SW480 (cell line): ENCODE measurements around the gene UBTD1.
A peak's percentile ranks its signal among the peaks of the same experiment; 100 is the strongest.
"Not testable (repeated sequence)": the region's sequence is repeated elsewhere in the genome, so short reads cannot be mapped to it uniquely, and the experiment has no call there.

Experiments
- DNase-seq: peaks from one replicate; pipeline ENCODE4 v3.0.0-alpha.2; 2016; ENCODE audit warnings: low spot score

UBTD1 gene

DNA sequence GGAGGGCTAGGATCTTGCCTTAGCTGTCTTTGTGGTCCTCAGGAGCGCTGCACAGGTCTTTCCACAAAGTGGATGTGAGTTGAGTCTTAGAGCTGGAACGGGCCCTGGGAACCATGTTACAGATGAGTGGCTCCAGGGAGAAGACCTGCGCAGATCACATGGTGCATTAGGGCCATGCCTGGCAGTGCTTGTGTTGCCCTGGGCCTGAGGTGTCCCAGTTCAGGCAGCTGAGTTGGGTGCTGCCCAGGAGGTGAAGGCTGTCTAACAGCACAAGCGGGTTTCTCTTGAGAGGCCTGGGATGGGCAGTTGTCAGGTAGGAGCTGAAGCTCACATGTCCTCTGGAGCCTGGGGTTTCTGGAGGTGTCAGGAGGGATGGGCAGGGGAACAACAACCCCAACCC is 40.1 kb downstream of the UBTD1 start:
- no peak for DNase-seq

DNA sequence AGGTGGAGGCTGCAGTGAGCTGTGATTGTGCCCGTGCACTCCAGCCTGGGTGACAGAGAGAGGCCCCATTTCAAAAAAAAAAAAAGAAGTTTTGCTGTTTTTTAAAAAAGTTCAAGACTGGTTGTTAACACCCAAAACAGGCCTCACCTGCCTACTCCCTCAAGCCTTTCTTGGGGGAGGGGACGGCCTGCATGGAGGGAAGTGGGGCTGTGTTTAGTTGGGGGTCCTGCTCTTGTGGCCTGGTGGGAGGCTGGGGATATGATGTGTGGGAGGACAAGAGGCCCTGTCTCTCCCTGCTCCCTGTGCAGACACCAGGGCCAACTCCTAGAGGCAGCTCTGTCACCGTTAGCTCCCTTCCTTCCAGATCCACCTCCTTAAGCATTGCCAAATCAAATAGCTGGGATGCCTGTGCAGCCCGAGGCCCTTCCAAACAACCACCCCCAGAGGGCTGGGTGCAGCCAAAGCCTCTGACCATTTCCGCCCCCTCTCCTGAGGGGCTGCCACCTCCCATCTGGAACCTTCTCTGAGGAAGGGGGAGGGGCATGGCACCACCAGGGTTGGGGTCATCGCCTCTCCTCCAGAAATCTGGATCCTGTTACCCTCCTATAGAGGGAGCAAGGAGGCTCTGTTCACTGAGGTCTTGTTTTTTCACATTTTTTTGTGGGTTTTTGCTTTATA is 40.9 kb downstream of the UBTD1 start:
- DNase-seq, result no peak

DNA sequence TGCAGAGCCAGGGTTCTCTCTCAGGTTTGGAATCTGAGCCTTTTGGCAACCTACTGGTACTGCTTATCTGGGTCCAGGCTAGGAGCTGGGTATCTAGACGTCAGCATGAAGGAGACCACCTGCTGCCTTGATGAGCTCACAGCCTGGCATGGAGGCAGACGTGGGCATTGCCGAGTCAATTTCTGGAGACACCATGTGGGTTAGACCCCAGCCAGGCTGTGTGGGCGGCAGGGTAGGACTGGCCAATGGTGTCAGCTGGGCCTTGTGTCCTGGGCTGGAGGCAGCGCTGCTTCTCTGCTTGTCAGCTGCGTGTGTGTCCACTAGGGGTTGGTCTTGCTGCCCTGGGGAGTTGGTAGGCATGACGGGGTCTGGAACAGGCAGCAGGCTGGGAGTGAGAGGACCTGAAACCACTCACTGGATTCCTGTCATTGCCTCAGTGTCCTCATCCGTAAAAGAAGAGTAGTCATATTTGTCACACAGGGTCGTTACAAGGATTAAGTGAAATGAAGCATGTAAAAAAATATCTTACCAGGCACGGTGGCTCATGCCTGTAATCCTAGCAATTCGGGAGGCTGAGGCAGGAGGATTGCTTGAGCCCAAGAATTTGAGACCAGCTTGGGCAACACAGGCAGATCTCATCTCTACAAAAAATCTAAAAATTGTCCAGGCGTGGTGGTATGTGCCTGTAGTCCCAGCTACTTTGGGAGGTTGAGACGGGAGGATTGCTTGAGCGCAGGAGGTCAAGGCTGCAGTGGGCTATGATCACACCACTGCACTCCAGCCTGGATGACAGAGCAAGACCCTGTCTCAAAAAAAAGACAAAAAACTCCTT is 42.2 kb downstream of the UBTD1 start:
- DNase-seq, result no peak

DNA sequence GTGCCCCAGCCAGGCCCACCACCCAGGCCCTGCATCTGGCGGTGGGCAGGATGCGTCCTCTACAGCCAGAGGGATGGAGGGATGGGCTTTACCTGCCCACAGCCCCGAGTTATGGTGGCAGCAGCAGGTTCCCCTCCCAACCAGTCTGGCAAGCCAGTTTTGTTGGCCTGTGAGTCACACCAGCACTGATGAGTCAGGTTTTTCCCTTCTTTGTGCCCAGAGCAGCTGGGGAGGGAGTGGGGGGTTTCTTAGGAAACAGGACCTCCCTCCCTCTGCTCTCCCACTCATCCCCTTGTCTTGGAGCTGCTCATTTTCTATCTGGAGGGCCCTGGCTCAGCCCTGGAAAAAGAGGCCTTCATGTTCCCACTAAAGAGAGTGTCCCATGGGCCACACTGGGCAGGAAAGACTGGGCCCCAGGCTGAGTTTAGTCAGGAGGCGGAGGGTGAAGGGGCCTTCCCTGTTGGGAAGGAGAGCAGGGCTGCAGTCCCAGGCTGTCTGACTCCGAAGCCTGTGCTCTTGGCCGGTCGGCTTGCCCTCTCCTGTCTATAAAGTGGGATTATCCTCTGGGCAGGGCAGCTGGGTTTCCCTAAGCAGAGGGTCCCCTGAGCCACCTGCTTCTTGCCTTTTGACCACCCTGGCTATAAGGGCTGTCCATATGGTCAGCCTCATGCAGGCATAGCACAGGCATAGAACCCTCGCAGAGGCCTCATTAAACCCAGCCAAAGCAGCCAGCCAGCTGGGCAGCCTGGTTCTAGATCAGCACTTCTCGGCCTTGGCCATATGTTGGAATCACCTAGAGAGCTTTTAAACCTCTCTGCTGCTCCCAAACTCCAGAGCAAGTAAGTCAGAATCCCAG is 43.7 kb downstream of the UBTD1 start:
- DNase-seq, result peak; percentile 84

DNA sequence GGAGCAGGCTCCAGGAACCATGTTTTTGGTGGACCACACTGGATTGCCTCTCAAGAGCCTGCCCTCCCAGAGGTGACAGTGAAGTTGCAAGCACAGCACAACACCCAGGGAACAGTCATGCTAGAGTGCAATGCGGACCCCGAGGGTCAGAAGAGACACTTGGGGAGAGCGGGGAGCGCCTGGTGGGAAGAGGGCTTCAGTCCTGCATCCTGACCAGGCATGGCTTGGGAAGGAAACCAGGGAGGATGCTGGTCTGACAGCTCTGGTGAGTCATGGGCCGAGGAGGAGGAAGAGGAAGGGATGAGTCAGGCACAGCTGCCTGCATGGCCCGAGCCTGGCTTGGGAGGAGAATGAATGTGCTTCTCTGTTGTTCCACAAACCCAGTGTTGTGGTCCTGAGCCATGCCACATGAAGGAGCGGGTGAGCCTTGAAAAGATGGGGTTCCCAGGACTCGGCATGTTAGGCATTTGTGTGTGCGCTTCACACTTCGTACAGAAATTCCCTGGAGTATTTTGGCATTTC is 44.4 kb downstream of the UBTD1 start:
- peak; percentile 97 for DNase-seq

DNA sequence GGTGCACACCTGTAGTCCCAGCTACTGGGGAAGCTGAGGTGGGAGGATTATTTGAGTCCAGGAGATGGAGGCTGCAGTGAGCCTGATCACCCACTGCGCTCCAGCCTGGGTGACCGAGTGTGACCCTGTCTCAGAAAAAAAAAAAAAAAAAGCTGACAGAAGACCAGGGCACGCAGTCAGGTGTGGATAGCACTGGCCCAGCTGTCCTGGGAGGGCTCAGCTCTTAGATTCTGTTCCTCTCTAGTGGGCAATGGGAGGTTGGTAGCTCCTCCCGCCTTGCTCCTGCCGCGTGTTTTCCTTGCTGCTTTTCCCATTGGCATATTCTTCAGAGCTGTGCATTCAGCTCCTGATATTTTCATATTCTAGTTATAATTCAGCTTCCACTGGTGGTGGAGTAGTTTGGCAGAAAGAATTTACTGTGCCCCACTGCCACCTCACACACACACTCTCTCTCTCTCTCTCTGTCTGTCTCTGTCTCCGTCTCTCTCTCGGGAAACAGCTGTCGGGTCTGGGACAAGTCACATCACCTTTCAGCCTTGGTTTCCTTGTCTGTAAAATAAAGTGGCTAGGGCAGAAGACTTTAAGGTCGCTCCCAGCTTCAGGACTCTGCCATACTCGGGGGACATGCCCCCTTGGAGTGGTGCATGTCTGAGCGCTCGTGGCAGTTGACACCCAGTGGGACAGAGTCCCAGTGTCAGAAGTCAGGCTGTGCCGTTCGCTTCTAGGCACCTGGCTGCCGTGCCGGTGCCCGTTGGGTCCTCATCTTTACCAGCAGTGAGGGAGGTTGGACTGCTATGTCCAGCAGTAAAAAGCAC is 47.9 kb downstream of the UBTD1 start:
- DNase-seq, result no peak

DNA sequence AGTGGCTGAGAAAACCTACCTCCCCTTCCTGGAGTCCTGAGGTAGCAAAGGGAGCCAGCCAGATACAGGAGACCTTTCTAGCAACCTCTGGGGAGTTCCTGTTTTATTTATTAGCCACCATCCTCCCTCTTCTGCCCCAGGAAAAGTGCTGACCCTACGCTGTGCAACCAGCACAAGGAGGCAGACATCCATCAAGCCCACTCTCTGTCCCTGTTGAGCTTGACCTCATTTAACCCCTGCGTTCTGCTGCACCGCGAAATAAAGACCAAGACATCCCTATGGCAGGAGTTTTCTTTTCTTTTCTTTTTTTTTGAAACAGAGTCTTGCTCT is 48.5 kb downstream of the UBTD1 start:
- DNase-seq, result no peak

DNA sequence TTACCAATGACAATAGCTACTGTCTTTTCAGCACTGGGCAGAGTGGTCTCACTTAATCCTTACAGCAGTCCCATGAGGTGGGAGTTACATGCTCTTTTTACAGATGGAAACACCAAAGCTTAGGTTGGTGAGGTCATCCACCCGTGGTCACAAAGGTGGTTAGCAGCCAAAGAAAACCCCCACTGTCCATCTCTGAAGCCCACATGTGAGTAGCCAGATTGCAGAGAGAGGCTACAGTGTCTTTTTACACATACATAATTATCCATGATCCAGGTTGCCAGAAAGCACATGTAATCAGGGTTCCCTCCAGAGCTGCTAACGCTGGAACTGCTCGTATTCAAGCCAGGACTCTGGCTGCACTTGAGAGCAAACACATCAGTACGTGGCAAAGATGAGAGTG is 49.2 kb downstream of the UBTD1 start:
- no peak for DNase-seq

DNA sequence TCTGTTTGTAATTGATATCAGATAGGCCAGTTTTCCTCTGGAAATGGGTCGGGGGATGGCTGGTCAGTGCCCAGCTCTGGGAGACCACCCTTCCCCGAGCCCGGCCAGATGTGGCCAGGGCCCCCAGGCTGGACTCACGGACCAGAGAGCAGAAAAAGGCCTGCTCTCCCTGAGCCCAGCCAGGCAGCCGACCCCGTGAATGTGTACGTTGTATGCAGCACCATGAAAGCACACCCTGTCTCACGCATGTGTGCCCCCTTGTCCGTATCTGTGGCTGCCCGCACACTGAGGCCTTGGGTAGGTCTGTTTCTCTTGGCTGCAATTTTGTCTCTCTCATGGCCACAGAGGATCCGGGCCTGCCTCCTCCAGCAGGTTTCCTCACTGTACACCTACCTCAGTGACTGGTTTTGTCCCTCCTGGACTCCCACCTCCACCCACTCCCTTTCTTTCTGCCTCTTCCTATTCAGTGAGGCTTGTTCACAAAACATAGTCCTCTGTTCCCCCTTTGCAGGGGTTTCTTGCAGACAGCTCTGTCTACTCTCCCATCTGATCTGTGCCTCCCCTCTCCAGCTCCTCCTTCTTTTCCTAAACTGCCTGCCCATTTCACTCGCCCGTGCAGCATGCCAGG is 50.2 kb downstream of the UBTD1 start:
- no peak for DNase-seq

DNA sequence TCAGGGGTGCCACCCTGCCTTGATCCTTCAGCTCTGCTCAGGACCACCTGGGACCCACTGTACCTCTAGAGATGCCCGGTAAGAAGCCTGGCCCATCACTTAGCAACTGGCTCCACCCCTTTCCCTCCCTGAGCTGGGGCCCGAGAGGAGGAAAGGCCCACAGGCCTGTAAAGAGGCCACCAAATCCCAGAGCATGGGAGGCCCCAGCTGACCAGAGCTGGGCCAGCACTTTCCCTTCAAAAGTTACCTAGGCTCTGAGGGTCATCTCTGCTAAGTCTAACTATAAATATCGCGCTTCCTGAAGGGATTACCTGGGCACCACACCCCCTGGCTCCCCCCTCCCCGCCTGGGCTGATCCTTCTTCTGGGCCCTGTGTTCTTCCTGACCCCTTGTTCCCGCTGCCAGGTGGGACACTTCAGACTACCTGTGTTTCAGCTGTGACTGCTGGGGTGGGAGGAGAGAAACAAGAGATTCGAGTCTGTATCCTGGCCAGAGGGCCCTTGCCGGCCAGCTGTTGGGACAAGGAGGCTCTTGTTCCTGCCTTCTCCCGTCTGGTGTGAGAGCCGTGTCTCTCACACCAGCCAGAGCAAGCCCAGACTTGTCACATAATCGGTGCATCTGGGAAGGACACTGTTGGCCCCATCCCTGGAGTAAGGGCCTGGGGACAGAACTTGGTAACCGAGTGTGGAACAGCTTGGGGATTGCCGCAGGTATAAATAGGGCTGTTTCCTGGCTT is 51.0 kb downstream of the UBTD1 start:
- peak; percentile 60 for DNase-seq

DNA sequence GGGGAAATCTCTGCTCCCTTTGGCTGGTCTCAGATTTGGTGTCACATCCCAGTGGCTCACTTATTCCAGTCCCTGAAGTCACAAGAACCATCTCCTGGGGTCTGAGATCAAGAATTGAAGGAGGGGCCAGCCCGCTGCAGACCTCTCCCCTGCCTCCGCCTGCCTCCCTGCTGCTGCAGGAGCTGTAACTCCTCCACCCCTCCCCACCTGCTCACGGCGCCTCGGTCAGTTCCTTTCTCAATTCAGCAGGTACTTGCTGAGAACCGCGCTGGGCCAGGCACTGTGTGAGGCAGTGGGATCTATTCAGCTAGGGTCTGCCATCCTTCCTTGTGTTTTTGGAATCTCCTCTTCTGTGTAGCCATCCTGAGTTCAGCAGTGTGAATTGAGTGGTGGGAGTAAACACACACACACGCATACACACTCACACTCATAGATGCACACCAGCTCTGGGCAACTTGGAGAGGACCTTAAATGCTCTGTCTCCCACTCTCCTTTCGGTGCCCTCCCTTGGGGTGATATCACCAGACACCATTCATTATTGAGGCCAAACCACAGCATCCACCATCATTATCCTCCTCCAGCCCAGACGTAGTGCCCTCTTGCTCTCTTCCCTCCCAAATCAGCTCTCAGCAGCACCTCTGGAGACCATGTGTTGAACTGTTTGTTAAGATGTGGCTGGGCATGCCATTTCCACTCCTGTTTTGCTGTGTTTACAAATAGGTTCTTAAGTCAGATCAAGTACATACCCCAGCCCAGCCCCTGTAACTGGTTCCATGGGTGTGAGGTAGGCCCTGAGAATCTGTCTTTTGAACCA is 51.8 kb downstream of the UBTD1 start:
- no peak for DNase-seq

DNA sequence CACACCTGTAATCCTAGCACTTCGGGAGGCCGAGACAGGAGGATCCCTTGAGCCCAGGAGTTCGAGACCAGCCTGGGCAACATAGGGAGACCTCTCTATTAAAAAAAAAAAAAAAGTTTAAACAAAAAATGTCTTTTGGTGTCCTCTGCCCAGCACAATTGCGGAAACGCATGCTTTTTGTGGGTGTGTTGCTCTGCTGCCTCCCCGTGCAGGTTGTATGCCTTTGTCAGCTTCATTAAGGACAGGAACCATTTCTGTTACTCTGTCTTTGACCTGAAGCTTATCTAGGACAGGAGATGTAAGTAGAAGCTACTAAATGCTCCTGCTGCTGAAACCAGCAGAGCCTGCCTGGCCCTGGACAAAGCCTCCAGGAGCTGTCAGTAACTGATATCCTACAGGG is 52.5 kb downstream of the UBTD1 start:
- DNase-seq, result no peak

DNA sequence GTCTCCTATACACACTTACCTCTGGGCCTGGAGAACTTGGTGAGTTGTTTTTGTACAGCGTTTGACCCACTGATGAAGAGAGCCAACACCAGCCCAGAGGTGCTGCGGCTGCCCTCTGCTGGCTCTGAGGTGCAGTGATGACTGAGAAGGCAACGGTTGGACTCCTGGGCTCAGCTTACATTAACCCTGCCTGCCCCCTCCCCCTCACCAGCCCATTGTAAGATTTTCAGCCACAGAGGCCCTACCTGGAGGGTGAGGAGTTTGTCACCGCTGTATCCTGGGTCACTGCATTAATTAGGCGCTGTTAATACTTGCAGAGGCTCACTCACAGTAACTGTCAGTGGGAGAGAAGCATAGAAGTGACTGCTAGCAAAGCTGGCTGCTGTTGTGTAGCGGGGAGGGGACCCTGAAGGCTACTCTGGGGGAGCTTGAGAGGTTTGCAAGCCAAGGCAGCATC is 54.9 kb downstream of the UBTD1 start:
- peak; percentile 57 for DNase-seq

DNA sequence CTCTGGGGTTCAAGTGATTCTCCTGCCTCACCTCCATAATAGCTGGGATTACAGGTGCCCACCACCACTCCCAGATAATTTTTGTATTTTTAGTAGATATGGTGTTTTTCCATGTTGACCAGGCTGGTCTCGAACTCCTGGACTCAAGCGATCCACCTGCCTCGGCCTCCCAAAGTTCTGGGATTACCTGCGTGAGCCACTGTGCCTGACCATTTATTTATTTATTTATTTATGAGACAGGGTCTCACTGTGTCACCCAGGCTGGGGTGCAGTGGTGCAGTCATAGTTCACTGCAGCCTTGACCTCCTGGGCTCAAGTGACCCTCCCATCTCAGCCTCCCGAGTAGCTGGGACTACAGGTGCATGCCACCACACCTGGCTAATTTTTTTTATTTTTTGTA is 55.6 kb downstream of the UBTD1 start:
- not testable (repeated sequence) for DNase-seq

DNA sequence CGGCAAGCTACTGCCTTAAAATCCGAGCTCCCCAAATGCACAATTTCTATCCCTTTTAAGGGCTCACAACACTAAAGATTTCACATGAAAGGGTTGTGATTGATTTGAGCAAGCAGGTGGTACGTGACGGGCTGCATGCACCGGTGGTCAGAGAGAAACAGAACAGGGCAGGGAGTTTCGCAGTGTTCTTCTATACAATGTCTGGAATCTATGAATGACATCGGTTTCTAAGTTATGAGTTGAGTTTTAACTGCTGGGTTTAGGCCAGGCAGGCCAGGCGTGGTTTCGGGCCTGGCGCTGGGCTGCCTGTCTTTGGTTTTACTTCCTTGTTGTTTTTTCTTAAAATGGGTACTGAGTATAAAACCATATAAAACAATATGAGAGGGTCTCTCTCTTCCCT is 56.8 kb downstream of the UBTD1 start:
- DNase-seq, result not testable (repeated sequence)

DNA sequence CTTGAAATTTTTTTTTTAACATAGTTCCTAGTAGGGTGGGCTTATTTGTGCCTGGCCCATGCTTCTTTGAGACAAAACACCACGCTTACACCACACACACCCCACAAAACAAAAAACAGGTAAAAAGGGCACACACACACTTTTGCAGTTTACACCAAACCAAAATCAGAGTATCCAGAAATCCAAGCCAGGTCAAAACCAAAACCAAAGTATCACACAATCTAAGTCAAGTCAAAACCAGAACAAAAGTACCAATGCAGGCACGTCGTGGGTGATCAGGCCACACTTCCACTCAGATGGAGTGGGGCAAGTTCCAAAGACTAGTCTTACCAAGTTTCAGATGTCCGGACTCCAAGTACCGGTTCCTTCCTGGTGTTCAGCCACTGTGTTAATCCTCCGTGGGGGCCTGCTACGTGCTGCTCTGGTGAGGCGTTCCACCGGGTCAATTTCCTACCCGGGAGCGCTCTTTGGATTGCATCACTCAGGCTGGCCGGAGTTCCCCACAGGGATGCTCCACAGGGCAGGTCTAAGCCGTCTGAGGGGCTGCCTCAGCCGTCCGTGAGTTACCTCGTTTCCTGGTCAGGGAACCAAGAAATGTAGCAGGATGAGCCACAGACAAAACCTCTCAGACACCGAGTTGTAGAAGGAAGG is 62.1 kb downstream of the UBTD1 start:
- not testable (repeated sequence) for DNase-seq

DNA sequence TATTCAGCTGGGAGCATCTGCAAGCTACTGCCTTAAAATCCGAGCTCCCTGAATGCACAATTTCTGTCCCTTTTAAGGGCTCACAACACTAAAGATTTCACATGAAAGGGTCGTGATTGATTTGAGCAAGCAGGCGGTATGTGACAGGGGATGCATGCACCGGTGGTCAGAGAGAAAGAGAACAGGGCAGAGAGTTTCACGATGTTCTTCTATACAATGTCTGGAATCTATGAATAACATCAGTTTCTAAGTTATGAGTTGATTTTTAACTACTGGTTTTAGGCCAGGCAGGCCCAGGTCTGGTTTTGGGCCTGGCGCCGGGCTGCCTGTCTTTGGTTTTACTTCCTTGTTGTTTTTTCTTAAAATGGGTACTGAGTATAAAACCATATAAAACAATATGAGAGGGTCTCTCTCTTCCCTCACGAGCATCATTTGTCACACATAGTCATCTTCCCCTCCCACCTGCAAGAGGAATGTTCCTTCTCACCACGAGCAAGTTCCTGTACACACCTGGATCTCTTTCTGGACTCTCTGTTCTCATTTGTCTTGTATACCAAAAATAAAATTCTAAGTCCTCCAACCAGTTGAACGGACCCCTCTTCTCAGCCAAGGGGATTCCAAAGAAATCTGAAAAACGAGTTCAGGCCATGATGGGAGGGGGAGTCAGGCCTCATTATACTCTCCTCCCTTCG is 62.8 kb downstream of the UBTD1 start:
- not testable (repeated sequence) for DNase-seq

DNA sequence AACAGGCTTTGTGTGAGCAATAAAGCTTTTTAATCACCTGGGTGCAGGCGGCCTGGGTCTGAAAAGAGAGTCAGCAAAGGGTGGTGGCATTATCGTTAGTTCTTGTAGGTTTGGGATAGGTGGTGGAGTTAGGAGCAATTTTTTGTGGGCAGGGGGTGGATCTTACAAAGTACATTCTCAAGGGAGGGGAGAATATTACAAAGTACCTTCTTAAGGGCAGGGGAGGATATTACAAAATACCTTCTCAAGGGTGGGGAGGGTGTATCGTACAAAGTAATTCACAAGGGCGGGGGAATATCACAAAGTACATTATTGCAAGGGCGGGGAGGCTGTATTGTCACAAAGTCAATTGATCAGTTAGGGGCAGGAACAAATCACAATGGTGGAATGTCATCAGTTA is 63.6 kb downstream of the UBTD1 start:
- DNase-seq, result not testable (repeated sequence)
